Activated naive CD8-positive, alpha-beta T cell (primary cell): Measurements from ENCODE around the gene MORC2.
A peak's percentile ranks its signal among the peaks of the same experiment; 100 is the strongest.

ENCODE experiments used
- H3K27ac Mint-ChIP-seq: one replicate; pipeline ENCODE4 v1.8.0; 2021; ENCODE audit warnings: mixed read lengths
- H3K27me3 Mint-ChIP-seq: one replicate; pipeline ENCODE4 v1.8.0; 2021; ENCODE audit warnings: mixed read lengths
- H3K36me3 Mint-ChIP-seq: one replicate; pipeline ENCODE4 v1.8.0; 2021; ENCODE audit warnings: mixed read lengths
- H3K4me1 Mint-ChIP-seq: one replicate; pipeline ENCODE4 v1.8.0; 2021; ENCODE audit warnings: low read depth, mixed read lengths
- H3K4me3 Mint-ChIP-seq: one replicate; pipeline ENCODE4 v1.8.0; 2021; ENCODE audit warnings: mild to moderate bottlenecking, mixed read lengths
- H3K9me3 Mint-ChIP-seq: one replicate; pipeline ENCODE4 v1.8.0; 2021; ENCODE audit warnings: low read depth, mixed read lengths

Gene MORC2

DNA sequence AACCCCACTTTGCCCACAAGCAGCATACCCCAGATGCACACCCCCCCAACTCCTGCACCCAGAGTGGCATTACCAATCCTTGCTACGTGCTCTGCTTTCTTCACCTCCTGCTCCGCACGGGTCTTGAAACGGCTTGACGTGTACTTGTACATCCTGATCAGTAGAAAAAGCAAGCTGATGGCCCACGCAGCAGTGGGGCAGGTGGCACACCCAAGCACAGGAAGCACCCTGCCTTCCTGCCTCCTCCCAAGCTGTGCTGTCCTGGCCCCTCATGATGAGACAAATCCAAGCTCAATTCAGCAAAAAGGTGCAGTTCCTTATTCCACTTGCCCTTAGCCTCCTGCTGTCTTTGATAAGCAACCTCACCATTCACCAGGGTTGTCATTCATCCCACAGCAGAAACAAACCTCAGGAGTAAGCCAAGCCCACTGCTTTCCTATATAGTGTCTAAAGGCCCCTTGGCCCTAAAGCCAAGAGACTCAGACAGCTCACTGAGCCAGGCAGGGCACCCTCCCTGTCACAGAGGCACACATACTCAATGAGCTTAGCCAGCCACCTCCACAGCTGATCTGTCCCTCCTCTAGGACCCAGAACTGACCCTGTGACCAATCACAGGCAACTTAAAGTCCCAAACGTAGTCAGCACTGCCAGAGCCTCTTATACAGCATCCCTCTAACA, 27.8 kb downstream of the MORC2 start:
- Mint-ChIP-seq H3K9me3 (no peaks in the 10 kb centered on the region), H3K36me3 (peaks cover 23% of the 10 kb centered on the region), H3K27ac (peak overlapping the region; percentile 91), H3K4me1 (peaks cover 92% of the 10 kb centered on the region), H3K27me3 (no peaks in the 10 kb centered on the region), H3K4me3 (peak overlapping the region; percentile 65)

DNA sequence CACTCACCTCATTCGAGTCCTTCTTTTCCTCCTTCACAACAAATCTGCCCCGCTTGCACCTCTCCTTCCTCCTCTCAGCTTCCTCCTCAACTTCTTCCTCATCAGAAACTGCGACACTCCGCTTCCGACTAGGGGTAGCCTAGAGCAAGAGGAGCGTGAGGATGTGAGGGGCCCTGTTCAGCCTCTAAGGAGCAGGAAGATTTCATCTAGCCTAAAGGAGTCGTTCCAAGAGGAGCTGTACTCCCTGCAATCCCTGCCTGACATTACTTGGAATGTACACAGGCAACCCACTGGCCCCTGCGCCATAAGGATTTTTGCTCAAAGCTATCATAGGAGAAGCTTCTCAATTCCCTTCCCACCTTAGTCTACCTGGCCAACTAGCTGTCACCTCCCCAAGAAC, 34.5 kb downstream of the MORC2 start:
- Mint-ChIP-seq H3K9me3 (no peaks in the 10 kb centered on the region), H3K27ac (peak overlapping the region; percentile 81), H3K27me3 (no peaks in the 10 kb centered on the region), H3K4me3 (no peak overlapping the region), H3K4me1 (peaks cover 55% of the 10 kb centered on the region), H3K36me3 (peaks cover 14% of the 10 kb centered on the region)

DNA sequence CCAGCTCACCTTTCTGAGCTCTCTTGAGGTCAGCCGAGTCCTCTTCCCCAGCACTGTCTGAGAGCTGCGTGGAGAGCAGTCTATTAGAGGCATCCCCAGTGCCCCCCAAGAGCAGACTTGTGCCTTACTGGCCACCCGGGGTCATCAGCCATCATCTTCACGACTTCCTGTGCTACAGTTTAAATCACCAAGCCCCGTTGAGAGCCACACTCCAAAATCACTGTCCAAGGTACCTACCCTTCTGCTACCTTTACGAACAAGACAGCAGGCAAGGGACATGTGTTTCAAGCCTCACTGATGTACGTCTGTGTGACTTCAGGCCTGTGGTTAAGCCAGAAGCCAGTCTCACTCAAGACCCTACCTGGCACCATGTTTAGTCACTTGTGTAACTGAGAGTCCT, 35.1 kb downstream of the MORC2 start:
- peak overlapping the region; percentile 64 for H3K27ac Mint-ChIP-seq
- no peak overlapping the region for H3K4me3 Mint-ChIP-seq
- no peaks in the 10 kb centered on the region for H3K9me3 Mint-ChIP-seq
- peaks cover 51% of the 10 kb centered on the region for H3K4me1 Mint-ChIP-seq
- peaks cover 17% of the 10 kb centered on the region for H3K36me3 Mint-ChIP-seq
- H3K27me3 Mint-ChIP-seq = no peaks in the 10 kb centered on the region

GRCh38 chr22:30932661-30933060, 35.9 kb downstream of the MORC2 start:
- Mint-ChIP-seq H3K36me3 (peaks cover 17% of the 10 kb centered on the region), H3K27ac (peak overlapping the region; percentile 83), H3K9me3 (no peaks in the 10 kb centered on the region), H3K27me3 (no peaks in the 10 kb centered on the region), H3K4me3 (no peak overlapping the region), H3K4me1 (peaks cover 45% of the 10 kb centered on the region)

GRCh38 chr22:30931541-30932300, 36.9 kb downstream of the MORC2 start:
- peaks cover 23% of the 10 kb centered on the region for H3K36me3 Mint-ChIP-seq
- H3K27me3 Mint-ChIP-seq = no peaks in the 10 kb centered on the region
- H3K27ac Mint-ChIP-seq = peak overlapping the region; percentile 83
- H3K9me3 Mint-ChIP-seq = no peaks in the 10 kb centered on the region
- H3K4me3 Mint-ChIP-seq = no peak overlapping the region
- peaks cover 37% of the 10 kb centered on the region for H3K4me1 Mint-ChIP-seq

DNA sequence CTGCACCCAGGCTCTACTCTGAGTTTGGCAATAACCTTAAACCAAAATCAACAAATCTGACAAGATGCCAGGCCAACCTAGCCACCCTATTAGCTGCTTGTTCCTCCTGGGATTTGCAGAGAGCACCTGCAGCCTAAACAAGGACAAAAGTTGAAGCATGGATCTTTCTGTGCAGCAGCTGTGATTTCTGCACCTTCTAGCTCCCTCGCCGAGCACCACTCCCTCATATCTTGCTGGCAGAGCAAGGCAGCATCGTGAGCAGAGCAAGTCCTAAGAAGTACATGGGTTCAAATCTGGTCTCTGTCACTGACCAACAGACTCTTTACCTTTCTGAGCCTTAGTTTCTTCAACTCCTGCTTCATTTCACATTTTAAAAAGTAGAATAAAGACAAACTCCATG, 38.3 kb downstream of the MORC2 start:
- H3K36me3 Mint-ChIP-seq = peaks cover 19% of the 10 kb centered on the region
- no peak overlapping the region for H3K4me3 Mint-ChIP-seq
- no peaks in the 10 kb centered on the region for H3K9me3 Mint-ChIP-seq
- peak overlapping the region; percentile 73 for H3K27ac Mint-ChIP-seq
- H3K4me1 Mint-ChIP-seq = peaks cover 26% of the 10 kb centered on the region
- H3K27me3 Mint-ChIP-seq = no peaks in the 10 kb centered on the region

DNA sequence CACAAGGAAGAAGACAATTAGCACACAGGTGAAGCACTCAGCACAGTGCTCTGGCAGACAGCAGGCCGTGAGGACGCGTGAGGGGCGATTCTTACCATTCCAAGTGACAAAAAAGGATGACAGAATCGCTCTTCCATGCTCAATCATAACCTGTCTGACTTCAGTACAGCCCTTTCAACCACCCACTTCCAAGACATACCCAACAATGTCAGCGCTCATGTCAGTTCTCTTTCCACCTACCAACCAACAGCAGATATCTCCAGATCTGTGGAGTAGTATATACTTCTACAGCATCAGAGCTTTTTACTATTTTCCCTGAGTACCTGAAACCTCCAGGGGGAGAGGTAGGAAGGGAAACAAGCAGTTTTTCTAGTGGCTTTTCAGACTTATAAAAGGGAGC, 40.2 kb downstream of the MORC2 start:
- H3K27ac Mint-ChIP-seq = peak overlapping the region; percentile 28
- H3K27me3 Mint-ChIP-seq = no peaks in the 10 kb centered on the region
- peaks cover 18% of the 10 kb centered on the region for H3K4me1 Mint-ChIP-seq
- H3K36me3 Mint-ChIP-seq = peaks cover 19% of the 10 kb centered on the region
- no peak overlapping the region for H3K4me3 Mint-ChIP-seq
- no peaks in the 10 kb centered on the region for H3K9me3 Mint-ChIP-seq

DNA sequence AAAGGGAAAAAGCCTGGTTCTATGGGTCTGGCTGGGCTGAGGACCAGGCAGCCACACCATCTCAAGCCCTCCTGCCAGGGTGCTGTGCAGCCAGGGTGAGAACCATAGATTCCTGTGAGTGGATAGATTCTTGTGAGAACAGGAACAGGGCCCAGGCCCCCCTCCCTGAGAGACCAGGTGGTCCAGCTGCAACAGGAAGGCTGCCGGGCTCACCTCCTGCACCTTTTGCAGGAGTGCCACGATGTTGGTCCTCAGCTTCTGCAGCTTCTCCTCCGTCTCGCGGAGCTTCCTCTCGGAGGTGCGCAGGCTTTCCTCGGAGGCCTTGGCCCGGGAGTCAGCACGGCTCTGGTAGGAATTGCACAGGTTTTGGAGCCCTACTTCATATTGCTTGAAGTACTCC, 40.8 kb downstream of the MORC2 start:
- Mint-ChIP-seq H3K27ac (no peak overlapping the region), H3K27me3 (no peaks in the 10 kb centered on the region), H3K36me3 (peaks cover 19% of the 10 kb centered on the region), H3K4me3 (no peak overlapping the region), H3K9me3 (no peaks in the 10 kb centered on the region), H3K4me1 (peaks cover 17% of the 10 kb centered on the region)

DNA sequence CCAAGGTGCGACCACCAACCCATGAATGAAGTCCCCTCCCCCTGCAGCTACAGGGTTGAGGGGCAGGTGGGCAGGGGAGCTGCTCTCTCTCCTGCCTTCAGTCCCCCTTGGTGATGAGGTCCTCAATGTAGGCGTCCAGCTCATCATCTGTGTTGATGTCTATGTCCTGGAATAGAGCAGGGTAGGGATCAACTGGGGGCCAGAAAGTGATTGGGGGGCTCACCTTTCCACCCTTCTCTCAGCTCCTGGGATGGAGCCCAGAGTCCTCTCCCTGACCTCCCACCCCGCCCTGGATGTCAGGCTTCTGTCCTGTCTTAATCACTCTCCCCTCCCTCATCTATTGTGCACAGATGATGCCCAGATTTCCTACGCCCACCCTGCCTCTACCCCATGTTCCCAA, 41.9 kb downstream of the MORC2 start:
- Mint-ChIP-seq H3K27ac (no peak overlapping the region), H3K9me3 (no peaks in the 10 kb centered on the region)

DNA sequence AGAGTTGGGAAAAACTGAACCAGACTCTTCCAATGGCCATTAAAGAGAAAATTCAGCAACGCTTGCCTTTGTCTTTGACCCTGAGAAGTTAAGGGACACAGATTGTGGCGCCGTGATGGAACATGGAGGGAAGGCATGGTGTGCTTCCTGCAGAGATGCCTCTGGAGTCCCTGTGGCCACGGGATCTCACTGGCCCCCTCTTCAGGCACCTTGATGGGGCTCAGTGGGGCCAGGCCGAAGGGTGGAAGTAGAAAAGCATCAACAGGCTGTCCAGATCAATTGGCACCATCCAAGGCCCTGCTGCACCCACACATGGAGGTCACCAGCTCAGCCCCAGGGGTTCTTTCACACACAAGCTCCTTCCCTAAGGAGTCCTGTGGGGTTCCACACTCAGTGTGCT, 42.9 kb downstream of the MORC2 start:
- peaks cover 21% of the 10 kb centered on the region for H3K4me1 Mint-ChIP-seq
- no peaks in the 10 kb centered on the region for H3K9me3 Mint-ChIP-seq
- no peak overlapping the region for H3K27ac Mint-ChIP-seq
- no peaks in the 10 kb centered on the region for H3K27me3 Mint-ChIP-seq
- H3K36me3 Mint-ChIP-seq = peaks cover 15% of the 10 kb centered on the region
- no peak overlapping the region for H3K4me3 Mint-ChIP-seq

More for the DNA sequence above, 41.9 kb downstream of the MORC2 start:
- H3K27me3 Mint-ChIP-seq = no peaks in the 10 kb centered on the region
- H3K4me1 Mint-ChIP-seq = peaks cover 19% of the 10 kb centered on the region
- peaks cover 18% of the 10 kb centered on the region for H3K36me3 Mint-ChIP-seq
- no peak overlapping the region for H3K4me3 Mint-ChIP-seq

- Mint-ChIP-seq H3K36me3 (peaks cover 12% of the 10 kb centered on the region), H3K4me3 (no peak overlapping the region), H3K9me3 (no peaks in the 10 kb centered on the region), H3K27ac (peak overlapping the region; percentile 58), H3K27me3 (no peaks in the 10 kb centered on the region), H3K4me1 (peaks cover 37% of the 10 kb centered on the region)
These were observed 45.2 kb downstream of the MORC2 start for GRCh38 chr22:30923168-30923900.

GRCh38 chr22:30922151-30922611, 46.4 kb downstream of the MORC2 start:
- peaks cover 42% of the 10 kb centered on the region for H3K4me1 Mint-ChIP-seq
- no peaks in the 10 kb centered on the region for H3K9me3 Mint-ChIP-seq
- H3K27ac Mint-ChIP-seq = peak overlapping the region; percentile 97
- H3K27me3 Mint-ChIP-seq = no peaks in the 10 kb centered on the region
- peak overlapping the region; percentile 77 for H3K4me3 Mint-ChIP-seq
- peaks cover 12% of the 10 kb centered on the region for H3K36me3 Mint-ChIP-seq

GRCh38 chr22:30921108-30921507, 47.5 kb downstream of the MORC2 start:
- Mint-ChIP-seq H3K36me3 (peaks cover 11% of the 10 kb centered on the region), H3K27me3 (no peaks in the 10 kb centered on the region), H3K4me1 (peaks cover 45% of the 10 kb centered on the region), H3K27ac (peak overlapping the region; percentile 97), H3K9me3 (no peaks in the 10 kb centered on the region), H3K4me3 (peak overlapping the region; percentile 77)

DNA sequence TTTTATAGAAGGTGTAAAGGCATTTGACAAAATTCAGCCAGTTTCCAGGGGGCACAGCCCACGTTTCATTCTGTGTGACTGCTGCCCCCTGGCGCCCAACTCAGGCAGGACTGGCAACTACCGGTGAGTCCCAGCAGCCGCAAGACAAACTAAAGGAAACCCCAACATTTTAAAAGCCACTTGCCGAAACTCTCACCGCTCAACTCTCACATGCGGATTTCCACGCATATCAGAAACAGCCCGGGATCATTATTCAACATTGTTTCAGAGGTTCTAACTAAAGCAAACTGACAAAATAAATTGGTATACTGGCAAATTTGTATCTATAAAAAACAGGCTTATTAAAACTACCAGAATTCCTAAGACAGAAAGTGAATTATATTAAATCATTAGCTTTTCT, 48.2 kb downstream of the MORC2 start:
- H3K4me1 Mint-ChIP-seq = peaks cover 45% of the 10 kb centered on the region
- peaks cover 11% of the 10 kb centered on the region for H3K36me3 Mint-ChIP-seq
- no peaks in the 10 kb centered on the region for H3K9me3 Mint-ChIP-seq
- H3K4me3 Mint-ChIP-seq = peak overlapping the region; percentile 77
- no peak overlapping the region for H3K27ac Mint-ChIP-seq
- no peaks in the 10 kb centered on the region for H3K27me3 Mint-ChIP-seq

GRCh38 chr22:30919973-30920372, 48.6 kb downstream of the MORC2 start:
- H3K4me3 Mint-ChIP-seq = peak overlapping the region; percentile 77
- H3K27ac Mint-ChIP-seq = no peak overlapping the region
- H3K9me3 Mint-ChIP-seq = no peaks in the 10 kb centered on the region
- peaks cover 45% of the 10 kb centered on the region for H3K4me1 Mint-ChIP-seq
- H3K36me3 Mint-ChIP-seq = peaks cover 11% of the 10 kb centered on the region
- H3K27me3 Mint-ChIP-seq = no peaks in the 10 kb centered on the region
